ENCODE data around the gene GPAM. TPM values are rescaled to one million over a fixed set of nuclear protein-coding genes. Genes with fewer than 3 reads are reported as not detected.

The GPAM gene
- total RNA-seq, 6 donors from 2014 or later: 6.7 to 26.2 (median 10.6) TPM

DNA sequence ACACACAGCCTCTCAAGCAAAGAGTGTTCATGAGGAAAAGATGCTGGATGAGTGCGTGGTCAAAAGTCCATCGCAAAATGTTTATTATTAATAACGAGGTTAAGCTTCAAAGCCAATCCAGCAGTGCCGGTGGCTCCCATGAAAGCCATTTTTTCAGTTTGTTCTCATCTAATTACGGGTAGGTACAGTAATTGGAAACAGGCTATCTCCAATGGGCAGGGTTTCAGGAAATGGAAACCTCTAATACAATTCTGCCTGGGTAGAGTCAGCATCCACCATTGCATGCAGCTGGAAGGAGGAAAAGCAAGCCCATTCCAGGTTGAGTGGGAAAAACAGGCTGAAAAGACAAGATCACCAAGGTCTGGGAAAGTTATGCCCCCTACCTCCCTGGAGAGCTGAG lies 57.4 kb downstream of the GPAM start:
- TF ChIP-seq EP300 (IDR thresholded peaks at IDR 0.05) (no peak), POLR2A (IDR thresholded peaks at IDR 0.05) (no peak), POLR2AphosphoS5 (IDR thresholded peaks at IDR 0.05) (no peak)
- TF ChIP-seq, protein P1, sequence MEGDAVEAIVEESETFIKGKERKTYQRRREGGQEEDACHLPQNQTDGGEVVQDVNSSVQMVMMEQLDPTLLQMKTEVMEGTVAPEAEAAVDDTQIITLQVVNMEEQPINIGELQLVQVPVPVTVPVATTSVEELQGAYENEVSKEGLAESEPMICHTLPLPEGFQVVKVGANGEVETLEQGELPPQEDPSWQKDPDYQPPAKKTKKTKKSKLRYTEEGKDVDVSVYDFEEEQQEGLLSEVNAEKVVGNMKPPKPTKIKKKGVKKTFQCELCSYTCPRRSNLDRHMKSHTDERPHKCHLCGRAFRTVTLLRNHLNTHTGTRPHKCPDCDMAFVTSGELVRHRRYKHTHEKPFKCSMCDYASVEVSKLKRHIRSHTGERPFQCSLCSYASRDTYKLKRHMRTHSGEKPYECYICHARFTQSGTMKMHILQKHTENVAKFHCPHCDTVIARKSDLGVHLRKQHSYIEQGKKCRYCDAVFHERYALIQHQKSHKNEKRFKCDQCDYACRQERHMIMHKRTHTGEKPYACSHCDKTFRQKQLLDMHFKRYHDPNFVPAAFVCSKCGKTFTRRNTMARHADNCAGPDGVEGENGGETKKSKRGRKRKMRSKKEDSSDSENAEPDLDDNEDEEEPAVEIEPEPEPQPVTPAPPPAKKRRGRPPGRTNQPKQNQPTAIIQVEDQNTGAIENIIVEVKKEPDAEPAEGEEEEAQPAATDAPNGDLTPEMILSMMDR (IDR thresholded peaks at IDR 0.05): no peak
- Histone ChIP-seq H3K4me1 (no peaks in the 10 kb centered on the region), H3K36me3 (no peaks in the 10 kb centered on the region), H3K9me3 (no peaks in the 10 kb centered on the region), H3K27ac (no peak overlapping the region), H3K27me3 (no peaks in the 10 kb centered on the region), H3K4me3 (no peak overlapping the region)
- 77 to 86% methylated on average over 5 of the region's 5 CpGs for WGBS, 2 donors
- ATAC-seq (ENCODE audit: low FRiP score in 2 of 2): no peak
- DNase-seq: no peak

DNA sequence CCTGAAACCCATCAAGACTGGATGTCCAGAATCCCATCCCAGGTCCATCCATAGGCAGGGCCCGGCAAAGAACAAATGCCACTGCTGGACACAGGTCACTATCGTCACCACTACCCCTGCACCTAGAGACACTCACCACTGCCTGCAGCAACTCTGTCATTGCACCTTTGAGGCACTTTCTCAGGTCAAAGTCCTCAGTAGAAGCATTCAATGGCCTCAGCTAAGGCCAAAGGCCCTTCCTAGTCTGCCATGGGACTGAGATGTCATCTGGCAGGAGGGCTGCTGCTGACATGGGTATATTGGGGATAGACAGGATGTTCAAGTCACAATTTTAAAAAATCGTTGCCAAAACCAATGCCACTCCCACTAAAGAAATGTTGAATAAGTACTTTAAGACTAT lies 58.7 kb downstream of the GPAM start:
- 40 to 79% methylated on average over 1 to 3 of the region's 3 CpGs for WGBS, 2 donors
- no peaks in the 10 kb centered on the region for H3K4me1 ChIP-seq
- H3K27ac ChIP-seq: no peak overlapping the region
- H3K4me3 ChIP-seq: no peak overlapping the region
- H3K36me3 ChIP-seq: no peaks in the 10 kb centered on the region
- no peak for ATAC-seq (ENCODE audit: low FRiP score in 2 of 2)
- TF ChIP-seq EP300 (IDR thresholded peaks at IDR 0.05): no peak
- no peak for TF ChIP-seq POLR2AphosphoS5 (IDR thresholded peaks at IDR 0.05)
- no peak for TF ChIP-seq POLR2A (IDR thresholded peaks at IDR 0.05)
- TF ChIP-seq, protein P1 (IDR thresholded peaks at IDR 0.05): no peak
- no peak for DNase-seq
- no peaks in the 10 kb centered on the region for H3K27me3 ChIP-seq
- H3K9me3 ChIP-seq: no peaks in the 10 kb centered on the region

DNA sequence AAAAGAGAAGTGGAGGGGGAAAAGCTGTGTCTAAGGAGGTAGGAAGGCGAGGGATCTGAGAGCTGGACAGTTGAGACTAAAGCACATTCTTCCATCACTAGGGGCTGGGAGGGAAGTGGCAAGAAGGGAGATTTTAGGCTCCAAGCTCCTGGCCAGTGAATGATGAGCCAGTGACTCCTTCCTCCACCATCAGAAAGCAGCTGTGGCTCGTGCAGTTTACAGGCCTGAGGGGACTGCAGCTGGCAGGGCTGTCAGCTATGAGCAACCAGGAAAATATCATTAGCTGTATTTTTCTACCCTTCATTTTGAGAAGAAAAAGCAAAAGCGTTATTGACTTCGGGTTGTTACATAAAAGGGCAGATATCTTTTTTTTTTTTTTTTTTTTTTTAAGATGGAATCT lies 60.7 kb downstream of the GPAM start:
- Histone ChIP-seq H3K4me3 (no peak overlapping the region), H3K9me3 (no peaks in the 10 kb centered on the region), H3K27me3 (no peaks in the 10 kb centered on the region), H3K4me1 (no peaks in the 10 kb centered on the region), H3K36me3 (no peaks in the 10 kb centered on the region), H3K27ac (no peak overlapping the region)
- DNase-seq (no peak), ATAC-seq (ENCODE audit: low FRiP score in 2 of 2) (no peak)
- 63 to 80% methylated on average over 4 of the region's 4 CpGs for WGBS, 2 donors
- TF ChIP-seq, protein P1 (IDR thresholded peaks at IDR 0.05): no peak
- TF ChIP-seq POLR2AphosphoS5 (IDR thresholded peaks at IDR 0.05): no peak
- no peak for TF ChIP-seq EP300 (IDR thresholded peaks at IDR 0.05)
- no peak for TF ChIP-seq POLR2A (IDR thresholded peaks at IDR 0.05)

DNA sequence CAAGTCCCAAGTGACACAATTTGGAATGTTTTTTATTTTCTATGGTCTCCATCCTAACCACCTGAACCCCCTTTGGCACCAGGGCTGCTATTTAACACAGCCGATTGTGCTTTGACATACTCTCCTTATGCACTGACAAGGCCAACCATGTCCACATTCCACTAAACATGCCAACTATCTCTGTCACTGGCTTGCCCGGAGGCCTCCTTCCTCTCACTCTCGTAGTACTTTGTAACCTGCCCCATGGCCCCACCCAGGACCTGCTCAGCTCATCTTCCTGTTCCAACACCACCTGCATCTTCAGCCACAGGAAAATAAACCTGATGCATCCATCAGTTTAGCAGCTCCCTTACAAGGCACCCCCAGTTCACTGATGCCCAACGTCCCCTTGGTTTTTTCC lies 63.1 kb downstream of the GPAM start:
- ATAC-seq (ENCODE audit: low FRiP score in 2 of 2): no peak

More for the DNA sequence above, 63.1 kb downstream of the GPAM start:
- 90 to 94% methylated on average over 4 of the region's 4 CpGs for WGBS, 2 donors
- H3K4me3 ChIP-seq: no peak overlapping the region
- no peak overlapping the region for H3K27ac ChIP-seq
- H3K36me3 ChIP-seq: no peaks in the 10 kb centered on the region
- H3K27me3 ChIP-seq: no peaks in the 10 kb centered on the region
- no peaks in the 10 kb centered on the region for H3K9me3 ChIP-seq
- TF ChIP-seq POLR2A (IDR thresholded peaks at IDR 0.05) (no peak), EP300 (IDR thresholded peaks at IDR 0.05) (no peak), POLR2AphosphoS5 (IDR thresholded peaks at IDR 0.05) (no peak)
- TF ChIP-seq, protein P1 (IDR thresholded peaks at IDR 0.05): no peak
- DNase-seq: no peak
- no peaks in the 10 kb centered on the region for H3K4me1 ChIP-seq

Measured in upper lobe of left lung (tissue), 6 donors.